K562 (cell line): Measurements from ENCODE around the gene RPF1. TPM values are rescaled to one million over a fixed set of nuclear protein-coding genes. Genes with fewer than 3 reads are reported as not detected.

ENCODE experiments used
- ATAC-seq: fragments of 200-7000 bp; cut with Tn5 transposase; 3 replicates; pipeline ENCODE4 v1.9.1; 2020; ENCODE audit warnings: moderate library complexity
- BruUV-seq: library from RNA; stranded (reverse); fragments of 400-500 nt; replicated peaks from 2 replicates; lab custom pipeline; 2021; lab: Mats Ljungman, UMichigan
- CTCF ChIA-PET: fragments of 300-600 bp; formaldehyde crosslinking; extraction: SDS; loops from one replicate; lab custom pipeline; 2021; ENCODE audit warnings: low intra/inter-chr PET ratio; lab: Yijun Ruan, JAX
- POLR2A ChIA-PET: fragments of 300-600, 350-650 bp; sonication (Branson Sonifier 250); formaldehyde crosslinking; extraction: SDS; loops from one replicate; lab custom pipeline; 2021; ENCODE audit warnings: antibody characterized with exemption, inconsistent platforms; lab: Yijun Ruan, JAX
- DNase-seq, 4 experiments: peaks; one replicate each; pipeline versions ENCODE4 v3.0.0 to v3.0.0-alpha.2; 2011 to 2018; ENCODE audit warnings: low spot score in 3 of 4, mixed read lengths in 3 of 4; ENCODE audit errors: extremely low read depth in 1 of 4
- FAIRE-seq: peaks from 2 replicates; lab custom pipeline; 2011; peaks lifted over from hg19 to GRCh38; lab: Jason Lieb, UNC
- H2AFZ ChIP-seq: 2 replicates; pipeline ENCODE4 v1.6.0; 2011; ENCODE audit warnings: low read depth, low read length, control low read depth, inconsistent platforms
- H3K27ac ChIP-seq: fragments of 200-600 bp; 3 replicates; pipeline ENCODE4 v1.8.0; 2011; ENCODE audit warnings: low read depth, mild to moderate bottlenecking, control low read depth, inconsistent platforms, low read length, moderate library complexity, mixed read lengths; ENCODE audit errors: extremely low read depth
- H3K27me3 ChIP-seq, 2 experiments: fragments of 300-600 bp in 1 of 2; 2 replicates in 1 of 2; 3 replicates in 1 of 2; pipeline versions ENCODE4 v1.6.0 to v1.8.0; 2011; ENCODE audit warnings: inconsistent platforms in 2 of 2, low read length in 2 of 2, mild to moderate bottlenecking in 1 of 2, mixed read lengths in 1 of 2, moderate library complexity in 1 of 2; ENCODE audit not compliant: control insufficient read depth in 2 of 2, insufficient read depth in 2 of 2
- H3K36me3 ChIP-seq: fragments of 300-600 bp; 3 replicates; pipeline ENCODE4 v1.8.0; 2011; ENCODE audit warnings: mild to moderate bottlenecking, low read length, inconsistent platforms; ENCODE audit not compliant: control insufficient read depth, insufficient read depth
- H3K4me1 ChIP-seq, 2 experiments: fragments of 200-600 bp in 1 of 2; replicated peaks in 1 of 2; 2 replicates in 1 of 2; 3 replicates in 1 of 2; pipeline versions ENCODE4 v1.5.1 to v1.8.0; 2011; ENCODE audit warnings: inconsistent platforms in 2 of 2, low read length in 2 of 2, mild to moderate bottlenecking in 1 of 2, mixed read lengths in 1 of 2, moderate library complexity in 1 of 2; ENCODE audit not compliant: control insufficient read depth in 2 of 2, insufficient read depth in 2 of 2
- H3K4me2 ChIP-seq: 2 replicates; pipeline ENCODE4 v1.6.1; 2011; ENCODE audit warnings: low read length, control low read depth, inconsistent platforms, mixed read lengths; ENCODE audit not compliant: insufficient read depth
- H3K4me3 ChIP-seq: fragments of 200-600 bp; sonication (generic), shearing (Covaris generic); 2 replicates; pipeline ENCODE4 v1.5.1; 2016; ENCODE audit warnings: control low read depth, inconsistent platforms
- H3K79me2 ChIP-seq: fragments of 200-600 bp; 3 replicates; pipeline ENCODE4 v1.8.0; 2011; ENCODE audit warnings: low read length, inconsistent platforms; ENCODE audit not compliant: control insufficient read depth, insufficient read depth
- H3K9ac ChIP-seq, 2 experiments: 2 replicates each; pipeline versions ENCODE4 v1.6.0 to v1.6.1; 2011; ENCODE audit warnings: low read depth in 2 of 2, low read length in 2 of 2, control low read depth in 1 of 2, inconsistent platforms in 1 of 2, mild to moderate bottlenecking in 1 of 2, mixed read lengths in 1 of 2; ENCODE audit not compliant: insufficient read depth in 1 of 2
- H3K9me1 ChIP-seq: one replicate; pipeline ENCODE4 v1.6.0; 2011; ENCODE audit warnings: inconsistent platforms, mild to moderate bottlenecking, low read length, moderate library complexity; ENCODE audit not compliant: control insufficient read depth, insufficient read depth
- H3K9me3 ChIP-seq: replicated peaks from 2 replicates; pipeline ENCODE4 v1.5.1; 2011; ENCODE audit warnings: low read depth, low read length, inconsistent platforms; ENCODE audit not compliant: control insufficient read depth, insufficient read depth
- H4K20me1 ChIP-seq: replicated peaks from 2 replicates; pipeline ENCODE4 v1.6.1; 2011; ENCODE audit warnings: low read length, inconsistent platforms, mixed read lengths; ENCODE audit not compliant: control insufficient read depth, insufficient read depth
- CCNT2 ChIP-seq: IDR thresholded peaks from 2 replicates; pipeline ENCODE4 v1.6.1; 2011; ENCODE audit warnings: borderline replicate concordance, low read depth, mild to moderate bottlenecking, moderate library complexity, mixed read lengths, low read length; ENCODE audit not compliant: insufficient read length; ENCODE audit errors: extremely low read depth
- CEBPB ChIP-seq: fragments of 450-650 bp; IDR thresholded peaks from 2 replicates; pipeline ENCODE4 v1.6.1; 2016; ENCODE audit warnings: missing genetic modification characterization, missing compliant biosample characterization
- CEBPG ChIP-seq, 3 experiments: fragments of 200-800 bp in 1 of 3; sonication (Bioruptor generic) in 1 of 3; sonication (generic) in 1 of 3; formaldehyde crosslinking in 1 of 3; IDR thresholded peaks in 2 of 3; conservative IDR thresholded peaks in 1 of 3; 2 replicates each; pipeline versions ENCODE4 v1.6.1 to v1.8.0; 2016 to 2022; ENCODE audit warnings: missing compliant biosample characterization in 2 of 3, missing genetic modification characterization in 2 of 3, mild to moderate bottlenecking in 1 of 3, missing genetic modification reagents in 1 of 3
- HMGN3 ChIP-seq: IDR thresholded peaks from 2 replicates; pipeline ENCODE4 v1.6.1; 2011; ENCODE audit warnings: borderline replicate concordance, low read depth, mild to moderate bottlenecking, mixed read lengths, low read length; ENCODE audit not compliant: insufficient read length; ENCODE audit errors: extremely low read depth
- ZFP1 ChIP-seq: fragments of 450-650 bp; formaldehyde crosslinking; IDR thresholded peaks from 2 replicates; pipeline ENCODE4 v1.4.0; 2020; ENCODE audit warnings: mild to moderate bottlenecking, mixed read lengths
- ZFP30 ChIP-seq: fragments of 250-450 bp; sonication (Bioruptor Pico); IDR thresholded peaks from 2 replicates; pipeline ENCODE4 v1.8.0; 2022; ENCODE audit warnings: moderate library complexity, mild to moderate bottlenecking, inconsistent platforms, borderline replicate concordance
- WGBS: fragments of 100-300 bp; shearing (Covaris generic); methylation state at CpG from one replicate; pipeline ENCODE4 v1.1.6; 2016; ENCODE audit warnings: low coverage, mixed read lengths; ENCODE audit not compliant: insufficient coverage; ENCODE audit errors: missing lambda C conversion rate; 5-methylcytosine and 5-hydroxymethylcytosine counted together
- in situ Hi-C: fragments of 300-500 bp; cut with MboI; formaldehyde crosslinking; loops from 4 replicates; pipeline ENCODE4 v1.15.0; 2018; ENCODE audit warnings: inconsistent platforms, mixed read lengths
- intact Hi-C: fragments of 100-400 bp; cut with micrococcal nuclease; formaldehyde crosslinking; loops from 2 replicates; pipeline ENCODE4 v1.14.2; 2022
- polyA plus RNA-seq, 8 experiments: library from polyadenylated mRNA; depleted of rRNA in 4 of 8; stranded (reverse) in 5 of 8; unstranded in 3 of 8; fragments of >200 nt; fragmentation: Nextera tagmentation in 2 of 8; fragmentation: Illumina TruSeq in 1 of 8; extraction: Ambion mirVana in 2 of 8; extraction: Trizol in 1 of 8; gene quantifications; 2 replicates each; pipeline versions ENCODE4 v1.2.1 to v1.2.3, GENCODE V29; 2011 to 2014; ENCODE audit warnings: inconsistent platforms in 1 of 8, missing spikeins in 1 of 8
- total RNA-seq, 7 experiments: library from RNA; depleted of rRNA in 6 of 7; stranded (reverse); fragments of >200 nt in 6 of 7; fragmentation: Illumina TruSeq in 2 of 7; extraction: Trizol in 2 of 7; gene quantifications; 2 replicates each; pipeline versions ENCODE4 v1.2.1 to v1.2.3, GENCODE V29; 2011 to 2021; ENCODE audit warnings: low replicate concordance in 1 of 7
- TF ChIP-seq, protein P1 (sequence below): sonication (generic); formaldehyde crosslinking; IDR thresholded peaks from 2 replicates; pipeline ENCODE4 v1.8.0; 2022; ENCODE audit warnings: mild to moderate bottlenecking, missing genetic modification reagents
- TF ChIP-seq, protein P2 (sequence below): fragments of 250-450 bp; sonication (Bioruptor Pico); IDR thresholded peaks from 2 replicates; pipeline ENCODE4 v1.4.0; 2020; ENCODE audit warnings: mild to moderate bottlenecking, moderate library complexity, borderline replicate concordance
- TF ChIP-seq, protein P3 (sequence below): fragments of 450-650 bp; IDR thresholded peaks from 2 replicates; pipeline ENCODE4 v1.6.1; 2016; ENCODE audit warnings: antibody characterized with exemption

RPF1 gene
- total and polyA plus RNA-seq, 9 of the 15 experiments (the other 6 are each of a cell fraction or from before 2014, with no cell fraction given), result 52.4 to 156 (median 90.2) TPM

DNA sequence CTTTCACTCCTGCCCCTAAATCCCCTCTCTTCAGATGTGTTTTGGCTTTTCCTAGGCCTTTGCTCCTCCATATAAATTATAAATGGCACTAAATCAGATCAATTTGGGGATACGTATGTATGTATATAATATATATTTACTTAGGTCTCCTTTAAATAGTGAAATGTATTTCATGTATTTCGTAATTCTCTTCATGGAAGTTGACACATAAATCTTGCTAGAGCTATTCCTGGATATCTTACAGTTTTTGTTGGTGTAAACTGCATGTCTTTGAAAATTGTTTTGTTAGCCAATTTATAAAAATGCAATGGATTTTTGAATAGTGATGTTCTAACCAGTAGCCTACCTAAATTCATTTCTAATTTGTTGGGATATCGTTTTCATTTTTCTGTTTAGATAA is 9.0 kb downstream of the RPF1 start:
- H3K36me3 ChIP-seq, result peaks cover 74% of the 10 kb centered on the region
- 82% methylated on average over 3 of the region's 3 CpGs for WGBS
- in situ Hi-C loops, result no loop called here

DNA sequence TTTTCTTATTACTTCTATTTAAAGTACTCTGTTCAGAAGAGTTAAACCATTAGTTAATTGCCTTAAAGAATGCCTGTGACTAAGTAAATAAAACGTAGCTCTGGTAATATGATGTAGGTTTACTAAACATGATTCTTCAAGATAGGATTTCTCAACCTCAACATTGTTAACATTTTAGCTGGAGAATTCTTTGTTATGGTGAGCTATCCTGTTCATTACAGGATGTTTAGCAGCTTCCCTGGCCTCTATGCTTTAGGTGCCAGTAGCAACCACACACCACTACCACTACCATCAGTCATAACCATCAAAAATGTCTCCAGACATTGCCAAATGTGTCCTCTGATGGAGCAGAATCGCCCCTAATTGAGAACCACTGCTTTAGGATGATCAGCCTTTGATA is 10.7 kb downstream of the RPF1 start:
- no peak for DNase-seq
- Histone ChIP-seq H2AFZ (no peak overlapping the region), H3K79me2 (peaks cover 25% of the 10 kb centered on the region; the same call in 2 of the 3 replicates), H4K20me1 (no peaks in the 10 kb centered on the region), H3K4me2 (no peak overlapping the region), H3K9me3 (no peaks in the 10 kb centered on the region), H3K27ac (no peak overlapping the region), H3K4me3 (no peak overlapping the region), H3K4me1 (no peaks in the 10 kb centered on the region), H3K27me3 (no peaks in the 10 kb centered on the region), H3K36me3 (peaks cover 76% of the 10 kb centered on the region), H3K9ac (no peak overlapping the region), H3K9me1 (no peaks in the 10 kb centered on the region)
- ChIA-PET CTCF (no interaction called here), POLR2A (interaction anchor here (0.9 to 2.5 kb wide), 3 partner anchors 9 to 16 kb away, joined by 3 to 14 read pairs (median 5); partner anchors contain the start of genes GNG5 and SPATA1)
- FAIRE-seq, result no peak
- WGBS, result 92% methylated on average over 2 of the region's 2 CpGs
- in situ Hi-C loops (no loop called here), intact Hi-C loops (no loop called here)
- BruUV-seq, result no TSS peak
- no peak for ATAC-seq
- TF ChIP-seq CCNT2 (no peak), HMGN3 (no peak), ZFP30 (CRISPR knock-in tag) (no peak)
- TF ChIP-seq, protein P1, sequence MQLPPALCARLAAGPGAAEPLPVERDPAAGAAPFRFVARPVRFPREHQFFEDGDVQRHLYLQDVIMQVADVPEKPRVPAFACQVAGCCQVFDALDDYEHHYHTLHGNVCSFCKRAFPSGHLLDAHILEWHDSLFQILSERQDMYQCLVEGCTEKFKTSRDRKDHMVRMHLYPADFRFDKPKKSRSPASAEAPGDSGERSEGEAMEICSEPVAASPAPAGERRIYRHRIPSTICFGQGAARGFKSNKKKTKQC (CRISPR knock-in tag), result no peak
- TF ChIP-seq, protein P2, sequence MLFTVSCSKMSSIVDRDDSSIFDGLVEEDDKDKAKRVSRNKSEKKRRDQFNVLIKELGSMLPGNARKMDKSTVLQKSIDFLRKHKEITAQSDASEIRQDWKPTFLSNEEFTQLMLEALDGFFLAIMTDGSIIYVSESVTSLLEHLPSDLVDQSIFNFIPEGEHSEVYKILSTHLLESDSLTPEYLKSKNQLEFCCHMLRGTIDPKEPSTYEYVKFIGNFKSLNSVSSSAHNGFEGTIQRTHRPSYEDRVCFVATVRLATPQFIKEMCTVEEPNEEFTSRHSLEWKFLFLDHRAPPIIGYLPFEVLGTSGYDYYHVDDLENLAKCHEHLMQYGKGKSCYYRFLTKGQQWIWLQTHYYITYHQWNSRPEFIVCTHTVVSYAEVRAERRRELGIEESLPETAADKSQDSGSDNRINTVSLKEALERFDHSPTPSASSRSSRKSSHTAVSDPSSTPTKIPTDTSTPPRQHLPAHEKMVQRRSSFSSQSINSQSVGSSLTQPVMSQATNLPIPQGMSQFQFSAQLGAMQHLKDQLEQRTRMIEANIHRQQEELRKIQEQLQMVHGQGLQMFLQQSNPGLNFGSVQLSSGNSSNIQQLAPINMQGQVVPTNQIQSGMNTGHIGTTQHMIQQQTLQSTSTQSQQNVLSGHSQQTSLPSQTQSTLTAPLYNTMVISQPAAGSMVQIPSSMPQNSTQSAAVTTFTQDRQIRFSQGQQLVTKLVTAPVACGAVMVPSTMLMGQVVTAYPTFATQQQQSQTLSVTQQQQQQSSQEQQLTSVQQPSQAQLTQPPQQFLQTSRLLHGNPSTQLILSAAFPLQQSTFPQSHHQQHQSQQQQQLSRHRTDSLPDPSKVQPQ (CRISPR knock-in tag), result no peak

More for the DNA sequence above, 9.0 kb downstream of the RPF1 start:
- Histone ChIP-seq H3K4me2 (no peak overlapping the region), H3K27me3 (no peaks in the 10 kb centered on the region), H3K4me3 (no peak overlapping the region), H4K20me1 (no peaks in the 10 kb centered on the region), H2AFZ (no peak overlapping the region), H3K9ac (no peak overlapping the region), H3K79me2 (peaks cover 35% of the 10 kb centered on the region; the same call in 2 of the 3 replicates), H3K4me1 (no peaks in the 10 kb centered on the region), H3K9me3 (no peaks in the 10 kb centered on the region), H3K9me1 (no peaks in the 10 kb centered on the region), H3K27ac (no peak overlapping the region)
- ATAC-seq, result no peak
- POLR2A ChIA-PET, result interaction anchor here (1.2 kb wide), 1 partner anchor 8 kb away, joined by 4 read pairs; no protein-coding TSS in a partner anchor
- FAIRE-seq, result no peak
- intact Hi-C loops, result no loop called here
- CTCF ChIA-PET, result no interaction called here
- BruUV-seq, result no TSS peak
- no peak for DNase-seq
- no peak for TF ChIP-seq CEBPG (CRISPR knock-in tag; IDR thresholded peaks at IDR 0.05)
- peak; percentile 36 to 43; a peak in 1 of 4 replicates for TF ChIP-seq CEBPG (tag; conservative IDR thresholded peaks at IDR 0.05 in 1 of 2, IDR thresholded peaks at IDR 0.05 in 1 of 2)
- peak; percentile 39; the same call in 1 of the 2 replicates for TF ChIP-seq CEBPB (tag)
- TF ChIP-seq, protein P3, sequence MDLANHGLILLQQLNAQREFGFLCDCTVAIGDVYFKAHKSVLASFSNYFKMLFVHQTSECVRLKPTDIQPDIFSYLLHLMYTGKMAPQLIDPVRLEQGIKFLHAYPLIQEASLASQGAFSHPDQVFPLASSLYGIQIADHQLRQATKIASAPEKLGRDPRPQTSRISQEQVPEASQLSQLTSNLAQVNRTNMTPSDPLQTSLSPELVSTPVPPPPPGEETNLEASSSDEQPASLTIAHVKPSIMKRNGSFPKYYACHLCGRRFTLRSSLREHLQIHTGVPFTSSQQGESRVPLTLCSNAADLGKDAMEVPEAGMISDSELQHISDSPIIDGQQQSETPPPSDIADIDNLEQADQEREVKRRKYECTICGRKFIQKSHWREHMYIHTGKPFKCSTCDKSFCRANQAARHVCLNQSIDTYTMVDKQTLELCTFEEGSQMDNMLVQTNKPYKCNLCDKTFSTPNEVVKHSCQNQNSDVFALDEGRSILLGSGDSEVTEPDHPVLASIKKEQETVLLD, result no peak
- no peak for TF ChIP-seq ZFP1 (CRISPR knock-in tag)
